ENCODE measurements around the gene FBXO9.
"Not testable (repeated sequence)": the region's sequence is repeated elsewhere in the genome, so short reads cannot be mapped to it uniquely, and the experiment has no call there.

The FBXO9 gene

GRCh38 chr6:53045891-53046673 lies 19.1 kb upstream of the FBXO9 start:
- in situ Hi-C loops (cut with MboI; ENCODE audit: low sequenced_read_pairs), result no loop called here

DNA sequence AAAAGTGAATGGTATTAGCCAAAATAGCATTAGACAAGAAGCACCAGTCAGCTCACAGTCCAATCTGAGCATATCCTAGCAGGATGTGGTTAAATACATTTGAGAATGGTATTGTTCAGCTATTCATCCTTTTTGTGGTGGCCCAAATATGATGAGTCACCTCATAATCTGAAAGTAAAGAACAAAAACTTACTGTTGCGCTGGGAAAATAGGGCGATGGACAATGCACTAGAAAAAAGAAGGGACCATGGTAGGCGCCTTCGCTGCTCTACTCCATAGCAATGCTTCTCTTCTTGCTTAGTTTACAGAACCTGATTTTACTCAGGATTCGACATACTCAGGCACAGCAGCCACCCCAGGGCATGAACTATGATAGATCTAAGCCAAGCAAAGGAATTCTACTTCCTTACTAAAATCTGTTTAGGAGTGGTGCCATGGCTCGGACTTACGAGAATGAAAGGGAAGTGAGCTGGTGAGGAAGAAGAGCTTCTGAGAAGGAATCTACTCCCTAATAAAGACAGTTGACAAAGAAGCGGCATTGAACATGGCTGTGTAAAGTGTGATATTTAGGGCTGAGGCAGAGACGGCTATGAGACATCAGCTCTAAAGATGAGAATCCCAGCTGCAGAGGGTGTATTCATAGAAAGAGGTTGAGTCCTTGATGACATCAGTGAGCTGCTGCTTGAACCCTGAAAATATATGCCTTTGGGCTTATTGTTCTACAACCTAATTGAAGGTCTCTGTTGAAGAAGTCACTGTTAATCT lies 16.6 kb upstream of the FBXO9 start:
- in situ Hi-C loops (cut with MboI; ENCODE audit: low sequenced_read_pairs), result no loop called here

GRCh38 chr6:53049415-53049814 lies 15.8 kb upstream of the FBXO9 start:
- in situ Hi-C loops (cut with MboI; ENCODE audit: low sequenced_read_pairs), result no loop called here

GRCh38 chr6:53052152-53052551 lies 13.1 kb upstream of the FBXO9 start:
- in situ Hi-C loops (cut with MboI; ENCODE audit: low sequenced_read_pairs), result not testable (repeated sequence)

- in situ Hi-C loops (cut with MboI; ENCODE audit: low sequenced_read_pairs), result no loop called here
Observed at GRCh38 chr6:53054532-53054931, 10.7 kb upstream of the FBXO9 start.

GRCh38 chr6:53055873-53056272 lies 9.3 kb upstream of the FBXO9 start:
- in situ Hi-C loops (cut with MboI; ENCODE audit: low sequenced_read_pairs), result no loop called here

- in situ Hi-C loops (cut with MboI; ENCODE audit: low sequenced_read_pairs), result no loop called here
Observed at GRCh38 chr6:53056273-53056672, 8.9 kb upstream of the FBXO9 start.

DNA sequence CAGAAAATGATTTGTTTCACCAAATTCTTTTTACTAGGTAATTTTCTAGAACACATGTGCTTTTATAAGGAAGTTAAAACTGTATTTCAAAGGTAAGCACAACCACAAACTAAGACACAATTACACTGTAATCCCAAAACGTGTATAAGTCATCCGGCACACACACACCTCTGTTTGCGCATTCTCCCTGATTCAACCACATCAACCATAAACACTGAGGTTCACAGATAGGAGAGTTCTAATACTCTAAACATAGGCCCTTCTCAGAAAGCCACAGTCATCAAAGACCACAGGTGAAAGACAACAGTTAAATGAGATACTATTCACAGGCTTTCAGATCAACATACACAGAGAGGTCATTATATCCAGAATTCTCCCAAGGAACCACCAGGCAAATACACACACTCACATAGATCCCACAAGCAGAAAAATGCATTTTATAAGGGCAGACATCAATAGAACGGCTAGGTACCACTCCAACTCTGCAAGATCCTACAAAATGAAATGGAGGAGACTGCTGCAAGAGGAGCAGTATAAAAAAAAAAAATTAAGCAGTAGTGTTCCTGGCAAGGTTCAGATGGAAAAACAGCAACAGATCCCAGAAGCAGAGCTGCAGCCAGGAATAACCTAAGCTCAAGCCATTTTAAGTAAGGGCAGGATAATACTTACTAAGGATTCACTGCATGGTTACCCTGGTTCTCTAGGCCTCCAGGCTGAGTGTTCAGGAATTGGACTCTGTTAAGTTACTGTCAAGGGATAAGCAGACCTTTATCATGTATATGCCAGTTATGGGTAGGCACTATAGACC lies 6.6 kb upstream of the FBXO9 start:
- in situ Hi-C loops (cut with MboI; ENCODE audit: low sequenced_read_pairs), result no loop called here

DNA sequence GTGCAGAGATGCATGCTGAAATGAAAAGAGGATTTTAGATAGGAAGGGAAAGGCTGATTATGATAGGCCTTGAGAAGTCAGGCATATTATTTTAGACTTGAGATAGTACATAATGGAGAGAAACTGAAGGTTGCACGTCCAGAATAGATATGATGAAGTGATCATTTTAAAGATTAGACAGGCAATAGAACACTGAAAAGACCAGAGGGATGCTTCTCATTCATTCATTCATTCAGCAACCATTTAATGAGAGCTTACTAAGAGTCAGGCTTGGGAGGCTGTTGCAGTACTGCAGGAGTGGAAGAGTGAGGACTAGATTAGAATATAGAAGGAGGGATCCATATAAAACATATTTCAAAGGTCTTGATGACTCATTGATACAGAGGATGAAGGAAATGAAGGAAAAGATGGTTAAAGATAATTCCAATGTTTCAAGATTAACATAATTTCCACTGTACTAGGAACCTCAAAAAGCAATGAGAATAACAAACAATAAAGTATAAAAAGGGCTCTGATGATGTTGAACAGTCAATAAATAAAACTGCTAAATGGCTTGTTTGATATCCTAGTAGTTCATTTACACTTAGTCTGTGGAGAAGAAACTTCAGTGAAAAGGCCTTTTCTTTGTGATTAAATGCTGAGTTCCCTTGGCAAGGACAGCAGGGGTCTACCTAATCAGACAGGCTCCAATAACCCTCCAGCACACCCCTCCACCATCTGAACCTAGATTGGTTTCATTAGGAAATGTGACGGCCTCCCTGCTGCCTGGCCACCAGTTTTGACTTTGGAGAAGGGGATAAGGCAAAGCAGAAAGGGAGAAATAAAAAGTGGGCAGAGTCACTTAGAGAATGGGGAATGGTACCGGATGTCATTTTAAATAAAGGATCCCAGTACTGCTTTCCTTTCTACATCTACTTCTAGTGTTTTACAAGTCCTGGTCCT lies 5.3 kb upstream of the FBXO9 start:
- in situ Hi-C loops (cut with MboI; ENCODE audit: low sequenced_read_pairs), result no loop called here

- in situ Hi-C loops (cut with MboI; ENCODE audit: low sequenced_read_pairs), result no loop called here
Observed at GRCh38 chr6:53062169-53062539, 3.0 kb upstream of the FBXO9 start.

DNA sequence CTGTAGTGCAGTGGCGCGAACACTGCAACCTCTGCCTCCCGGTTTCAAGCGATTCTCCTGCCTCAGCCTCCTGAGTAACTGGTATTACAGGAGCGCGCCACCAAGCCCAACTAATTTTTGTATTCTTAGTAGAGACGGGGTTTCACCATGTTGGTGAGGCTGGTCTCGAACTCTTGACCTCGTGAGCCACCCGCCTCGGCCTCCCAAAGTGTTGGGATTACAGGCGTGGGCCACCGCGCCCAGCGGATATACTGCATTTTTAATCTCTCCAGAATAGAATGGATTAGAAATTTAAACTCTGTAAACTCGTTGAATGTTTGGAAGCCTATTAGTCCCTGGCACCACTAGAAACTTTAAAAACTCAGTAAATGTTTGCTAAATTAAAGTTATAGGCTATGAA lies 949 bp upstream of the FBXO9 start:
- in situ Hi-C loops (cut with MboI; ENCODE audit: low sequenced_read_pairs), result not testable (repeated sequence)

DNA sequence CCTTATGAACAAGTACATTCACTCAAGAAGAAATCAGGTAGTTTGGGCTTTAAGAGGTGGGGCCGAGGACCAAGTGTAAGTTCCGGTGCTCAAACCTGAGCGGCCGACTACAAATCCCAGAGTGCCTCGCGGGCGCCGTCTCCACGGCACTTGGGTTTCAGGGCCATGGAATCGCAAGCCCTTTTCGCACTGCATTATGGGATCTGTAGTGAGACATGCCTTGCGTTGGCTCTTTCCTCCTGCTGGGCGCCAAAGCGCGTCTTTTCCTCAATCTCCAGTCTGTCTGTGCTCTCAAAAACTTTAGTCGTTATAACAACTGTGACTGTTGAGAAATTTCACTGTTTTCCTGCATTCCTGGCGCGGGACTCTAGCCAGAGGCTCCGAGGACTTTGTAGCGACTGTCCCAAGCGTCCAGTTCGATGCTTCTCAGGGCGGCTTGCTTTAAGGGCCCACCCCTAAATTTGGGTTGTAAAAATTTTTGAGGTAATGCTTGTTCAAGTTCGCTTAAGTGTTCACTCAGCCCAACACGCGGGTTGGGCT lies 408 bp upstream of the FBXO9 start:
- in situ Hi-C loops (cut with MboI; ENCODE audit: low sequenced_read_pairs), result no loop called here

DNA sequence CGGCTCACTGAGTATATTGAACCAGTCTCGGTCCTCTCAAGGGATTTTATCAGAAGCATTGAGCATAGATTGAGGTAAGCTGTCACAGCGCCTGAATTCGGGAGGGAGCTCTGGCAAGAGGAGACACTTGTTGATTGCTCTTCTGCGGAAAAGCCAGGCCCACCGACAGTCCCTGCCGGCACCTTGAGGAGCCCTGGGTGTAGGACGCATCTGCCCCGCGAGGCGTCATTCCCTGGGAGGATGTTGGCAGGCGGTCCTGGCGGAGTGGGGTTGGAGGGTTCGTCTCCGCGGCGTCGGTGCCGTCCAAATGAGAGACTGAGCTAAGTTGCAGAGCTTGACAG lies 843 bp downstream of the FBXO9 start:
- in situ Hi-C loops (cut with MboI; ENCODE audit: low sequenced_read_pairs), result no loop called here

- in situ Hi-C loops (cut with MboI; ENCODE audit: low sequenced_read_pairs), result no loop called here
Observed at GRCh38 chr6:53066874-53067706, 1.9 kb downstream of the FBXO9 start.

GRCh38 chr6:53067849-53068361 lies 2.7 kb downstream of the FBXO9 start:
- in situ Hi-C loops (cut with MboI; ENCODE audit: low sequenced_read_pairs), result no loop called here

- in situ Hi-C loops (cut with MboI; ENCODE audit: low sequenced_read_pairs), result no loop called here
Observed at GRCh38 chr6:53069427-53069826, 4.2 kb downstream of the FBXO9 start.

GRCh38 chr6:53070806-53071205 lies 5.6 kb downstream of the FBXO9 start:
- in situ Hi-C loops (cut with MboI; ENCODE audit: low sequenced_read_pairs), result no loop called here

- in situ Hi-C loops (cut with MboI; ENCODE audit: low sequenced_read_pairs), result no loop called here
Observed at GRCh38 chr6:53074347-53074746, 9.1 kb downstream of the FBXO9 start.

GRCh38 chr6:53080813-53081212 lies 15.6 kb downstream of the FBXO9 start:
- in situ Hi-C loops (cut with MboI; ENCODE audit: low sequenced_read_pairs), result no loop called here
